PFSK-1 (cell line): Measurements from ENCODE around the gene YAF2.

Experiments used
- POLR2AphosphoS5 ChIP-seq: IDR thresholded peaks from 2 replicates; pipeline ENCODE4 v1.6.1; 2012; ENCODE audit warnings: low read depth, mild to moderate bottlenecking, control low read depth, low read length, moderate library complexity
- TAF1 ChIP-seq: IDR thresholded peaks from 2 replicates; pipeline ENCODE4 v1.6.1; 2012; ENCODE audit warnings: low read length, control low read depth, borderline replicate concordance; ENCODE audit not compliant: insufficient read depth

DNA sequence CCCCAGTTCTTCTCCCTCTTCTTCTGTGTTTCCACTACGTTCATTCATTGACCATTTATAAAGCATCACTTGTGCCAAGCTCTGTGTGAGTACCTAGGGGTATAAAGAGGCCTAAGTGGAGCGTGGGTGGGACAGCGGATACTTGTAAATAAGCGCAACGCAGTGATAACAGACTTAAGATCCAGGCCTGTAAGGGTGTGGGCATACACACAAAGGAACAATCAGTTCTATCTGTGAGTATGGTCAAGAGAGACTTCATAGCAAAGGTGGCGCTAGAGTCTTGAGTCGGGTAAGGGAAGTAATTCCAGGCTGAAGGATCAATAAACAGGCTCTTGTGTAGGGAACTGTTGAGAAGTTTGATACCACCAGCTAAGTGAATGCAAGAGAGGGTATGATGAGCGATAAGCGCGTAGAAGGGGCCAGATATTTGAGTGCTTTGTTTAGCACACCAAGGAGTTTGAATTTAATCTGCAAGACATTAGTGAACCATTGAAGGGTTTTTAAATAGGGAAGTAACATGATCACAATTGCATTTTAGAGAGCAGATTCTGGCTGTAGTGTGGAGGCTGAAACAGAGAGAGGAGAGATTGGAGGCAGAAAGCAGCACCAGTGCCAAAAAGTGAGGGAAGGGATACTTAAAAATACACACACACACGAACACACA lies 92.4 kb downstream of the YAF2 start:
- no peak for TF ChIP-seq POLR2AphosphoS5
- TF ChIP-seq TAF1: no peak
